ENCODE results near the gene RSU1.

RSU1 gene

GRCh38 chr10:16649757-16650156 is 167.5 kb downstream of the RSU1 start:
- no peak overlapping the region for H2BK5ac ChIP-seq (ENCODE audit: low read depth, low read length, poor library complexity, severe bottlenecking)
- H3K27me3 ChIP-seq (ENCODE audit: control insufficient read depth in 1 of 2, insufficient read depth in 1 of 2, low read length in 2 of 2), result no peaks in the 10 kb centered on the region
- H4K8ac ChIP-seq (ENCODE audit: low read length), result no peak overlapping the region
- peaks cover 8% of the 10 kb centered on the region for H3K79me1 ChIP-seq (replicated peaks; ENCODE audit: low read length, poor library complexity, severe bottlenecking)
- DNase-seq, result peak; percentile 21
- H3K9ac ChIP-seq (ENCODE audit: low read length), result no peak overlapping the region
- no peak overlapping the region for H2BK120ac ChIP-seq (ENCODE audit: low read depth, low read length)
- H3K4me2 ChIP-seq (ENCODE audit: low read length, poor library complexity, severe bottlenecking), result no peak overlapping the region
- peaks cover 0 to 3% of the 10 kb centered on the region in 2 experiments for H3K36me3 ChIP-seq (ENCODE audit: control insufficient read depth in 1 of 2, insufficient read depth in 2 of 2, low read depth in 1 of 2, low read length in 2 of 2)
- H3K27ac ChIP-seq (ENCODE audit: low read length, poor library complexity, severe bottlenecking), result no peak overlapping the region
- H3K4me3 ChIP-seq (ENCODE audit: insufficient read depth in 1 of 2, low read depth in 1 of 2, low read length in 2 of 2), result no peak overlapping the region
- H3K14ac ChIP-seq (ENCODE audit: low read length in 2 of 2), result no peak overlapping the region
- 63% methylated on average over 2 of the region's 2 CpGs for WGBS
- no peak overlapping the region for H4K91ac ChIP-seq (ENCODE audit: low read length)
- no peaks in the 10 kb centered on the region for H3K9me3 ChIP-seq (ENCODE audit: control insufficient read depth, low read length)
- H3K4me1 ChIP-seq (ENCODE audit: control insufficient read depth, insufficient read depth, low read depth, low read length), result no peaks in the 10 kb centered on the region
- no peak overlapping the region for H2BK15ac ChIP-seq (ENCODE audit: low read depth, poor library complexity, severe bottlenecking)
- H3K23ac ChIP-seq (ENCODE audit: low read length in 2 of 2), result no peak overlapping the region
- no peak overlapping the region for H3K18ac ChIP-seq (ENCODE audit: low read depth in 1 of 2, low read length in 2 of 2)
- H3K4ac ChIP-seq (ENCODE audit: low read depth in 1 of 2, low read length in 2 of 2), result no peak overlapping the region
- no peak overlapping the region for H2AK5ac ChIP-seq (ENCODE audit: low read length, severe bottlenecking)
- no peak overlapping the region for H2AFZ ChIP-seq (ENCODE audit: low read depth, low read length)
- H2BK12ac ChIP-seq (ENCODE audit: low read length in 2 of 2), result no peak overlapping the region

GRCh38 chr10:16648366-16648765 is 168.9 kb downstream of the RSU1 start:
- H3K23ac ChIP-seq (ENCODE audit: low read length in 2 of 2), result no peak overlapping the region
- DNase-seq, result peak; percentile 26
- no peaks in the 10 kb centered on the region for H3K9me3 ChIP-seq (ENCODE audit: control insufficient read depth, low read length)
- H3K4me1 ChIP-seq (ENCODE audit: control insufficient read depth, insufficient read depth, low read depth, low read length), result no peaks in the 10 kb centered on the region
- no peak overlapping the region for H3K9ac ChIP-seq (ENCODE audit: low read length)
- H2AFZ ChIP-seq (ENCODE audit: low read depth, low read length), result no peak overlapping the region
- peaks cover 8% of the 10 kb centered on the region for H3K79me1 ChIP-seq (replicated peaks; ENCODE audit: low read length, poor library complexity, severe bottlenecking)
- no peak overlapping the region for H2AK5ac ChIP-seq (ENCODE audit: low read length, severe bottlenecking)
- H3K36me3 ChIP-seq (ENCODE audit: control insufficient read depth in 1 of 2, insufficient read depth in 2 of 2, low read depth in 1 of 2, low read length in 2 of 2), result peaks cover 0 to 3% of the 10 kb centered on the region in 2 experiments
- no peak overlapping the region for H3K14ac ChIP-seq (ENCODE audit: low read length in 2 of 2)
- no peak overlapping the region for H4K8ac ChIP-seq (ENCODE audit: low read length)
- H2BK120ac ChIP-seq (ENCODE audit: low read depth, low read length), result no peak overlapping the region
- H3K27me3 ChIP-seq (ENCODE audit: control insufficient read depth in 1 of 2, insufficient read depth in 1 of 2, low read length in 2 of 2), result no peaks in the 10 kb centered on the region
- no peak overlapping the region for H3K18ac ChIP-seq (ENCODE audit: low read depth in 1 of 2, low read length in 2 of 2)
- H2BK15ac ChIP-seq (ENCODE audit: low read depth, poor library complexity, severe bottlenecking), result no peak overlapping the region
- no peak overlapping the region for H2BK5ac ChIP-seq (ENCODE audit: low read depth, low read length, poor library complexity, severe bottlenecking)
- no peak overlapping the region for H4K91ac ChIP-seq (ENCODE audit: low read length)
- 59% methylated on average over 2 of the region's 2 CpGs for WGBS
- H3K27ac ChIP-seq (ENCODE audit: low read length, poor library complexity, severe bottlenecking), result no peak overlapping the region
- no peak overlapping the region for H3K4ac ChIP-seq (ENCODE audit: low read depth in 1 of 2, low read length in 2 of 2)
- no peak overlapping the region for H3K4me2 ChIP-seq (ENCODE audit: low read length, poor library complexity, severe bottlenecking)
- H2BK12ac ChIP-seq (ENCODE audit: low read length in 2 of 2), result no peak overlapping the region
- H3K4me3 ChIP-seq (ENCODE audit: insufficient read depth in 1 of 2, low read depth in 1 of 2, low read length in 2 of 2), result no peak overlapping the region

GRCh38 chr10:16646181-16647059 is 170.8 kb downstream of the RSU1 start:
- Histone ChIP-seq H3K4me2 (ENCODE audit: low read length, poor library complexity, severe bottlenecking) (no peak overlapping the region), H4K8ac (ENCODE audit: low read length) (no peak overlapping the region), H3K23ac (ENCODE audit: low read length in 2 of 2) (no peak overlapping the region), H3K27ac (ENCODE audit: low read length, poor library complexity, severe bottlenecking) (no peak overlapping the region), H3K4ac (ENCODE audit: low read depth in 1 of 2, low read length in 2 of 2) (no peak overlapping the region), H2BK15ac (ENCODE audit: low read depth, poor library complexity, severe bottlenecking) (no peak overlapping the region), H3K9ac (ENCODE audit: low read length) (no peak overlapping the region), H3K4me3 (ENCODE audit: insufficient read depth in 1 of 2, low read depth in 1 of 2, low read length in 2 of 2) (no peak overlapping the region), H3K4me1 (ENCODE audit: control insufficient read depth, insufficient read depth, low read depth, low read length) (no peaks in the 10 kb centered on the region), H4K91ac (ENCODE audit: low read length) (no peak overlapping the region), H2BK5ac (ENCODE audit: low read depth, low read length, poor library complexity, severe bottlenecking) (no peak overlapping the region), H3K36me3 (ENCODE audit: control insufficient read depth in 1 of 2, insufficient read depth in 2 of 2, low read depth in 1 of 2, low read length in 2 of 2) (peaks cover 0 to 3% of the 10 kb centered on the region in 2 experiments), H3K9me3 (ENCODE audit: control insufficient read depth, low read length) (no peaks in the 10 kb centered on the region), H3K14ac (ENCODE audit: low read length in 2 of 2) (no peak overlapping the region), H2AFZ (ENCODE audit: low read depth, low read length) (no peak overlapping the region), H2AK5ac (ENCODE audit: low read length, severe bottlenecking) (no peak overlapping the region), H3K18ac (ENCODE audit: low read depth in 1 of 2, low read length in 2 of 2) (peak overlapping the region in 1 of 2 experiments; percentile 14), H2BK120ac (ENCODE audit: low read depth, low read length) (no peak overlapping the region), H3K79me1 (replicated peaks; ENCODE audit: low read length, poor library complexity, severe bottlenecking) (peaks cover 11% of the 10 kb centered on the region), H2BK12ac (ENCODE audit: low read length in 2 of 2) (no peak overlapping the region), H3K27me3 (ENCODE audit: control insufficient read depth in 1 of 2, insufficient read depth in 1 of 2, low read length in 2 of 2) (no peaks in the 10 kb centered on the region)
- WGBS, result 88% methylated on average over 12 of the region's 13 CpGs
- no peak for DNase-seq

- 25% methylated on average over 2 of the region's 5 CpGs for WGBS
Observed at GRCh38 chr10:16644146-16644545, 173.1 kb downstream of the RSU1 start.

More at GRCh38 chr10:16644146-16644545, 173.1 kb downstream of the RSU1 start:
- no peak overlapping the region for H2AFZ ChIP-seq (ENCODE audit: low read depth, low read length)
- no peak overlapping the region for H2BK120ac ChIP-seq (ENCODE audit: low read depth, low read length)
- peaks cover 0 to 3% of the 10 kb centered on the region in 2 experiments for H3K36me3 ChIP-seq (ENCODE audit: control insufficient read depth in 1 of 2, insufficient read depth in 2 of 2, low read depth in 1 of 2, low read length in 2 of 2)
- H3K14ac ChIP-seq (ENCODE audit: low read length in 2 of 2), result no peak overlapping the region
- H3K18ac ChIP-seq (ENCODE audit: low read depth in 1 of 2, low read length in 2 of 2), result no peak overlapping the region
- no peak overlapping the region for H3K4me2 ChIP-seq (ENCODE audit: low read length, poor library complexity, severe bottlenecking)
- H2BK12ac ChIP-seq (ENCODE audit: low read length in 2 of 2), result no peak overlapping the region
- H3K27ac ChIP-seq (ENCODE audit: low read length, poor library complexity, severe bottlenecking), result no peak overlapping the region
- no peak overlapping the region for H2AK5ac ChIP-seq (ENCODE audit: low read length, severe bottlenecking)
- H2BK5ac ChIP-seq (ENCODE audit: low read depth, low read length, poor library complexity, severe bottlenecking), result no peak overlapping the region
- H2BK15ac ChIP-seq (ENCODE audit: low read depth, poor library complexity, severe bottlenecking), result no peak overlapping the region
- no peak overlapping the region for H4K91ac ChIP-seq (ENCODE audit: low read length)
- no peak overlapping the region for H3K4ac ChIP-seq (ENCODE audit: low read depth in 1 of 2, low read length in 2 of 2)
- H3K23ac ChIP-seq (ENCODE audit: low read length in 2 of 2), result no peak overlapping the region
- H3K4me1 ChIP-seq (ENCODE audit: control insufficient read depth, insufficient read depth, low read depth, low read length), result no peaks in the 10 kb centered on the region
- H3K27me3 ChIP-seq (ENCODE audit: control insufficient read depth in 1 of 2, insufficient read depth in 1 of 2, low read length in 2 of 2), result no peaks in the 10 kb centered on the region
- H3K4me3 ChIP-seq (ENCODE audit: insufficient read depth in 1 of 2, low read depth in 1 of 2, low read length in 2 of 2), result no peak overlapping the region
- no peak overlapping the region for H4K8ac ChIP-seq (ENCODE audit: low read length)
- DNase-seq, result peak; percentile 56
- H3K79me1 ChIP-seq (replicated peaks; ENCODE audit: low read length, poor library complexity, severe bottlenecking), result peaks cover 14% of the 10 kb centered on the region
- H3K9ac ChIP-seq (ENCODE audit: low read length), result no peak overlapping the region
- H3K9me3 ChIP-seq (ENCODE audit: control insufficient read depth, low read length), result no peaks in the 10 kb centered on the region
